Osteocyte (in vitro differentiated cells): ENCODE data around the gene XG. TPM values are rescaled to one million over a fixed set of nuclear protein-coding genes. Genes with fewer than 3 reads are reported as not detected.
"Not testable (repeated sequence)": the region's sequence is repeated elsewhere in the genome, so short reads cannot be mapped to it uniquely, and the experiment has no call there.

Experiments
- DNase-seq: peaks from one replicate; pipeline ENCODE4 v3.0.0; 2021; ENCODE audit warnings: mixed read lengths; ENCODE audit not compliant: unreplicated experiment; ENCODE audit errors: extremely low spot score
- H3K27ac Mint-ChIP-seq: one replicate; pipeline ENCODE4 v1.8.0; 2021; ENCODE audit warnings: mild to moderate bottlenecking, mixed read lengths; ENCODE audit not compliant: unreplicated experiment
- H3K27me3 Mint-ChIP-seq: one replicate; pipeline ENCODE4 v1.8.0; 2021; ENCODE audit warnings: mixed read lengths; ENCODE audit not compliant: unreplicated experiment
- H3K36me3 Mint-ChIP-seq: one replicate; pipeline ENCODE4 v1.8.0; 2021; ENCODE audit warnings: mixed read lengths; ENCODE audit not compliant: unreplicated experiment
- H3K4me1 Mint-ChIP-seq: one replicate; pipeline ENCODE4 v1.8.0; 2021; ENCODE audit warnings: mixed read lengths; ENCODE audit not compliant: unreplicated experiment
- H3K4me3 Mint-ChIP-seq: one replicate; pipeline ENCODE4 v1.8.0; 2021; ENCODE audit warnings: mild to moderate bottlenecking, moderate library complexity, mixed read lengths; ENCODE audit not compliant: unreplicated experiment
- H3K9me3 Mint-ChIP-seq: one replicate; pipeline ENCODE4 v1.8.0; 2021; ENCODE audit warnings: mixed read lengths; ENCODE audit not compliant: unreplicated experiment
- CTCF ChIP-seq: fragments of 200-600 bp; sonication (generic); IDR thresholded peaks from 2 replicates; pipeline ENCODE4 v1.5.0; 2021; ENCODE audit warnings: antibody characterized with exemption, mild to moderate bottlenecking, moderate library complexity
- long read RNA-seq: library from polyadenylated mRNA; unstranded; transcript quantifications from one replicate; pipeline ENCODE4 v2.0.0, GENCODE V29; 2021
- total RNA-seq: library from RNA; stranded (reverse); gene quantifications from 2 replicates; pipeline ENCODE4 v1.2.1, GENCODE V29; 2021

Gene XG
- total RNA-seq, result 0.76 TPM in 1 of 2 replicates, not detected in the other
- long read RNA-seq, partial matches to known transcripts, result 0 of 1 reads
- long read RNA-seq, other reads (novel, unspliced or antisense), result 1 of 1 reads

- not testable (repeated sequence) for H3K36me3 Mint-ChIP-seq, H3K27me3 Mint-ChIP-seq, DNase-seq, H3K4me1 Mint-ChIP-seq, H3K9me3 Mint-ChIP-seq, H3K4me3 Mint-ChIP-seq, H3K27ac Mint-ChIP-seq
These were observed at the start of gene XG for GRCh38 chrX:2751874-2752300. TSS of gene XG (plus strand) at chrX:2752040. CDS start at chrX:2752275, 235 bp downstream.

- Mint-ChIP-seq H3K27me3 (no peaks in the 10 kb centered on the region), H3K4me1 (peaks cover 66% of the 10 kb centered on the region), H3K4me3 (no peak overlapping the region), H3K36me3 (peaks cover 8% of the 10 kb centered on the region), H3K27ac (peak overlapping the region; percentile 77), H3K9me3 (no peaks in the 10 kb centered on the region)
- no peak for TF ChIP-seq CTCF
- DNase-seq, result no peak
These were observed 47.9 kb upstream of the XG start for GRCh38 chrX:2703991-2704369.

GRCh38 chrX:2705046-2705832 is 46.6 kb upstream of the XG start:
- no peak for DNase-seq
- Mint-ChIP-seq H3K4me1 (peaks cover 76% of the 10 kb centered on the region), H3K27me3 (no peaks in the 10 kb centered on the region), H3K9me3 (no peaks in the 10 kb centered on the region), H3K36me3 (peaks cover 7% of the 10 kb centered on the region), H3K27ac (peak overlapping the region; percentile 67), H3K4me3 (no peak overlapping the region)
- no peak for TF ChIP-seq CTCF

- peak overlapping the region; percentile 40 for H3K4me3 Mint-ChIP-seq
- peaks cover 2% of the 10 kb centered on the region for H3K36me3 Mint-ChIP-seq
- TF ChIP-seq CTCF, result peak; percentile 5
- H3K27ac Mint-ChIP-seq, result peak overlapping the region; percentile 95
- H3K4me1 Mint-ChIP-seq, result peaks cover 73% of the 10 kb centered on the region
- no peaks in the 10 kb centered on the region for H3K27me3 Mint-ChIP-seq
- DNase-seq, result no peak
- no peaks in the 10 kb centered on the region for H3K9me3 Mint-ChIP-seq
These were observed 44.5 kb upstream of the XG start for GRCh38 chrX:2707334-2707760.

GRCh38 chrX:2708021-2708420 is 43.8 kb upstream of the XG start:
- Mint-ChIP-seq H3K27ac (peak overlapping the region; percentile 95), H3K4me1 (peaks cover 69% of the 10 kb centered on the region), H3K9me3 (no peaks in the 10 kb centered on the region), H3K4me3 (no peak overlapping the region), H3K27me3 (no peaks in the 10 kb centered on the region), H3K36me3 (peaks cover 2% of the 10 kb centered on the region)
- no peak for TF ChIP-seq CTCF
- DNase-seq, result no peak
